Fibroblast of peridontal ligament (primary cell): ENCODE results near the gene ZNF248.

Experiments
- DNase-seq: peaks from one replicate; pipeline ENCODE4 v3.0.0-alpha.2; 2010; ENCODE audit errors: extremely low read depth

The ZNF248 gene

GRCh38 chr10:37821237-37821636, 36.2 kb downstream of the ZNF248 start:
- DNase-seq: no peak

GRCh38 chr10:37819797-37820196, 37.6 kb downstream of the ZNF248 start:
- no peak for DNase-seq

- no peak for DNase-seq
Observed at GRCh38 chr10:37816290-37816689, 41.1 kb downstream of the ZNF248 start.

GRCh38 chr10:37813763-37814162, 43.6 kb downstream of the ZNF248 start:
- no peak for DNase-seq

GRCh38 chr10:37812290-37812689, 45.1 kb downstream of the ZNF248 start:
- DNase-seq: no peak

- DNase-seq: no peak
Observed at GRCh38 chr10:37803269-37803668, 54.1 kb downstream of the ZNF248 start.

- no peak for DNase-seq
Observed at GRCh38 chr10:37801557-37801956, 55.9 kb downstream of the ZNF248 start.

- DNase-seq: no peak
Observed at GRCh38 chr10:37794305-37794976, 63.0 kb downstream of the ZNF248 start.

- DNase-seq: no peak
Observed at GRCh38 chr10:37789590-37789989, 67.8 kb downstream of the ZNF248 start.

GRCh38 chr10:37784678-37785077, 72.7 kb downstream of the ZNF248 start:
- no peak for DNase-seq

- no peak for DNase-seq
Observed at GRCh38 chr10:37780536-37780935, 76.9 kb downstream of the ZNF248 start.

GRCh38 chr10:37777056-37777455, 80.4 kb downstream of the ZNF248 start:
- DNase-seq: no peak

- no peak for DNase-seq
Observed at GRCh38 chr10:37775612-37776011, 81.8 kb downstream of the ZNF248 start.

- DNase-seq: no peak
Observed at GRCh38 chr10:37774351-37774750, 83.1 kb downstream of the ZNF248 start.

- DNase-seq: no peak
Observed at GRCh38 chr10:37765216-37765615, 92.2 kb downstream of the ZNF248 start.

GRCh38 chr10:37763132-37763531, 94.3 kb downstream of the ZNF248 start:
- no peak for DNase-seq

- no peak for DNase-seq
Observed at GRCh38 chr10:37762287-37762686, 95.1 kb downstream of the ZNF248 start.

- no peak for DNase-seq
Observed at GRCh38 chr10:37760817-37761216, 96.6 kb downstream of the ZNF248 start.

- no peak for DNase-seq
Observed at GRCh38 chr10:37758074-37758473, 99.3 kb downstream of the ZNF248 start.

- peak; percentile 51 for DNase-seq
Observed at GRCh38 chr10:37754538-37755323, 102.7 kb downstream of the ZNF248 start.

GRCh38 chr10:37752334-37752875, 105.0 kb downstream of the ZNF248 start:
- DNase-seq: no peak

- DNase-seq: no peak
Observed at GRCh38 chr10:37748170-37748569, 109.2 kb downstream of the ZNF248 start.

- DNase-seq: no peak
Observed at GRCh38 chr10:37747081-37747480, 110.3 kb downstream of the ZNF248 start.
